ENCODE data around the gene NDUFAF2. TPM values are rescaled to one million over a fixed set of nuclear protein-coding genes. Genes with fewer than 3 reads are reported as not detected.

NDUFAF2 gene
- total and polyA plus RNA-seq, 10 of the 15 experiments (the other 5 are each of a cell fraction or from before 2014, with no cell fraction given), result 22.4 to 121 (median 65.3) TPM

- Histone ChIP-seq H3K27ac (ENCODE audit: control insufficient read depth, insufficient read depth) (no peak overlapping the region), H3K4me3 (no peak overlapping the region), H3K4me2 (ENCODE audit: control insufficient read depth, insufficient read depth) (no peak overlapping the region), H4K20me1 (ENCODE audit: control insufficient read depth, insufficient read depth) (no peaks in the 10 kb centered on the region), H3K9me3 (replicated peaks; ENCODE audit: control insufficient read depth, insufficient read depth, low read length) (0 out of 3 replicates have a peak, but pooled peaks cover 2% of the 10 kb centered on the region), H3K9ac (ENCODE audit: control insufficient read depth, insufficient read depth, low read length) (no peak overlapping the region), H2AFZ (ENCODE audit: control insufficient read depth, low read depth, low read length) (no peak overlapping the region), H3K27me3 (replicated peaks in 1 of 2; ENCODE audit: control insufficient read depth in 2 of 2, insufficient read depth in 2 of 2, low read length in 1 of 2) (no peaks in the 10 kb centered on the region), H3K36me3 (ENCODE audit: control insufficient read depth in 2 of 2, insufficient read depth in 2 of 2, low read length in 1 of 2) (no peaks in the 10 kb centered on the region), H3K79me2 (ENCODE audit: control insufficient read depth, insufficient read depth, low read length) (no peaks in the 10 kb centered on the region), H3K4me1 (ENCODE audit: control insufficient read depth, insufficient read depth, low read length) (peaks cover 10% of the 10 kb centered on the region)
- 97% methylated on average over 3 of the region's 3 CpGs for WGBS (ENCODE audit: insufficient coverage, insufficient replicate concordance, low lambda C conversion rate, missing lambda C conversion rate)
- ATAC-seq (no peak), FAIRE-seq (no peak), DNase-seq (ENCODE audit: low read depth, low spot score) (no peak)
- RAD21 ChIA-PET (ENCODE audit: unreplicated experiment), result interaction anchor here (1.1 to 3.3 kb wide), 3 partner anchors 9 to 137 kb away, joined by 3 to 19 read pairs (median 5); no protein-coding TSS in a partner anchor
- BruUV-seq (replicated peaks), result no TSS peak
- POLR2A ChIA-PET, result interaction anchor here (0.6 to 1.2 kb wide), 2 partner anchors 14 to 499 kb away, joined by 3 read pairs; no protein-coding TSS in a partner anchor
- in situ Hi-C loops (cut with MboI) (no loop called here), intact Hi-C loops (cut with micrococcal nuclease; ENCODE audit: unreplicated experiment) (no loop called here)
- SMC1A ChIA-PET (ENCODE audit: uncharacterized antibody, unreplicated experiment), result interaction anchor here (1.2 to 5.1 kb wide), 8 partner anchors 8 to 153 kb away, joined by 3 to 34 read pairs (median 7); no protein-coding TSS in a partner anchor
- CTCF ChIA-PET, result interaction anchor here (0.8 to 2.0 kb wide), 6 partner anchors 8 to 481 kb away, joined by 3 to 7 read pairs (median 4); no protein-coding TSS in a partner anchor
- TF ChIP-seq RCOR1 (conservative IDR thresholded peaks at IDR 0.05; ENCODE audit: low read depth, low read length) (no peak), MLLT1 (IDR thresholded peaks at IDR 0.05) (no peak), NKRF (conservative IDR thresholded peaks at IDR 0.05) (no peak), SUZ12 (IDR thresholded peaks at IDR 0.05; ENCODE audit: unreplicated experiment) (no peak), MTA3 (IDR thresholded peaks at IDR 0.05; ENCODE audit: borderline replicate concordance, low read length) (no peak), E2F8 (IDR thresholded peaks at IDR 0.05; ENCODE audit: low read depth, partially characterized antibody) (no peak), YY1 (IDR thresholded peaks at IDR 0.05; ENCODE audit: low read depth, low read length) (no peak), ASH2L (IDR thresholded peaks at IDR 0.05; ENCODE audit: borderline replicate concordance, low read depth) (no peak), USF2 (IDR thresholded peaks at IDR 0.05; ENCODE audit: borderline replicate concordance, low read depth, low read length) (no peak), REST (IDR thresholded peaks at IDR 0.05; ENCODE audit: low read depth, low read length) (no peak), SMARCA5 (IDR thresholded peaks at IDR 0.05) (no peak), NR2C2 (IDR thresholded peaks at IDR 0.05; ENCODE audit: borderline replicate concordance, control insufficient read depth, insufficient read length, low read depth) (no peak), NRF1 (conservative IDR thresholded peaks at IDR 0.05; ENCODE audit: low read depth, low read length) (no peak)
Observed at GRCh38 chr5:61177070-61177469, 232.1 kb downstream of the NDUFAF2 start.
